Activated effector memory CD4-positive, alpha-beta T cell treated with anti-CD3 and anti-CD28 coated beads, Interleukin-2, amount 50 U/mL, for 16 hours (primary cell): ENCODE data around the gene ASB9.
"Not testable (repeated sequence)": the region's sequence is repeated elsewhere in the genome, so short reads cannot be mapped to it uniquely, and the experiment has no call there.

Source experiments
- DNase-seq: peaks from one replicate; pipeline ENCODE4 v3.0.0-alpha.2; 2020

ASB9 gene

GRCh38 chrX:15269618-15270521, at the start of gene ASB9:
TSS of gene ASB9 (minus strand) at chrX:15270083. CDS start at chrX:15269874, 209 bp downstream.
- DNase-seq = no peak

- DNase-seq = no peak
These were observed 49.2 kb upstream of the ASB9 start for GRCh38 chrX:15319075-15319474.

- DNase-seq = no peak
These were observed 45.6 kb upstream of the ASB9 start, which contains the start of gene ASB11 for GRCh38 chrX:15315509-15315908. TSS of gene ASB11 (minus strand) at chrX:15315640. CDS start at chrX:15315605, 35 bp downstream.

- DNase-seq = no peak
These were observed 44.6 kb upstream of the ASB9 start for GRCh38 chrX:15314472-15314871.

- DNase-seq = no peak
These were observed 41.2 kb upstream of the ASB9 start for GRCh38 chrX:15311119-15311518.

GRCh38 chrX:15310117-15310516, 40.2 kb upstream of the ASB9 start:
- no peak for DNase-seq

GRCh38 chrX:15305899-15306298, 36.0 kb upstream of the ASB9 start:
- DNase-seq = not testable (repeated sequence)

GRCh38 chrX:15301924-15302323, 32.0 kb upstream of the ASB9 start:
- no peak for DNase-seq

- no peak for DNase-seq
These were observed 30.3 kb upstream of the ASB9 start for GRCh38 chrX:15299941-15300851.

GRCh38 chrX:15298780-15299179, 28.9 kb upstream of the ASB9 start:
- no peak for DNase-seq

- DNase-seq = no peak
These were observed 28.3 kb upstream of the ASB9 start for GRCh38 chrX:15298201-15298600.

GRCh38 chrX:15293451-15293850, 23.6 kb upstream of the ASB9 start:
- no peak for DNase-seq

- DNase-seq = no peak
These were observed 23.0 kb upstream of the ASB9 start for GRCh38 chrX:15292861-15293260.

- no peak for DNase-seq
These were observed 7.7 kb upstream of the ASB9 start for GRCh38 chrX:15277604-15278003.

GRCh38 chrX:15274946-15275345, 5.1 kb upstream of the ASB9 start:
- DNase-seq = no peak

- DNase-seq = not testable (repeated sequence)
These were observed 3.4 kb upstream of the ASB9 start for GRCh38 chrX:15273275-15273674.

- no peak for DNase-seq
These were observed 1.9 kb upstream of the ASB9 start for GRCh38 chrX:15271757-15272156.

GRCh38 chrX:15269120-15269519, 763 bp downstream of the ASB9 start:
- no peak for DNase-seq

- no peak for DNase-seq
These were observed 15.0 kb downstream of the ASB9 start for GRCh38 chrX:15254852-15255251.

GRCh38 chrX:15245896-15246295, 24.0 kb downstream of the ASB9 start:
- DNase-seq = no peak

GRCh38 chrX:15244421-15244820, 25.5 kb downstream of the ASB9 start:
- no peak for DNase-seq

GRCh38 chrX:15242899-15243555, 26.9 kb downstream of the ASB9 start:
- DNase-seq = peak; percentile 70

GRCh38 chrX:15241301-15241700, 28.6 kb downstream of the ASB9 start:
- no peak for DNase-seq
